ENCODE measurements around the gene MLLT10. TPM values are rescaled to one million over a fixed set of nuclear protein-coding genes. Genes with fewer than 3 reads are reported as not detected.

Gene MLLT10
- total RNA-seq, 1 experiment from 2014 or later = 48.4 TPM

- intact Hi-C loops (cut with micrococcal nuclease; ENCODE audit: unreplicated experiment) = no loop called here
- ChIA-PET POLR2A (ENCODE audit: unreplicated experiment) (no interaction called here), CTCF (no interaction called here)
- H3F3A ChIP-seq (ENCODE audit: insufficient read depth, low read depth) = no peaks in the 10 kb centered on the region
- no peak overlapping the region for H3K4me3 ChIP-seq
- no peak overlapping the region for H3K27ac ChIP-seq
- no TSS peak for BruUV-seq (replicated peaks)
- no peaks in the 10 kb centered on the region for H3K9me2 ChIP-seq (ENCODE audit: insufficient read depth)
- H3K27me3 ChIP-seq (ENCODE audit: insufficient read depth, low read depth) = no peaks in the 10 kb centered on the region
- H3K9me3 ChIP-seq (ENCODE audit: insufficient read depth, low read depth) = no peaks in the 10 kb centered on the region
- no peak for TF ChIP-seq CTCF (conservative IDR thresholded peaks at IDR 0.05)
- no peaks in the 10 kb centered on the region for H3K36me3 ChIP-seq (ENCODE audit: low read depth)
- H3K79me2 ChIP-seq (ENCODE audit: low read depth) = no peaks in the 10 kb centered on the region
- no peak overlapping the region for H2AFZ ChIP-seq
- H3K4me1 ChIP-seq (replicated peaks; ENCODE audit: insufficient read depth) = no peaks in the 10 kb centered on the region
- DNase-seq = no peak
- no peaks in the 10 kb centered on the region for H4K20me1 ChIP-seq (ENCODE audit: insufficient read depth)
- no peak overlapping the region for H3K4me2 ChIP-seq
Observed at GRCh38 chr10:21662635-21663034, 128.6 kb downstream of the MLLT10 start.

DNA sequence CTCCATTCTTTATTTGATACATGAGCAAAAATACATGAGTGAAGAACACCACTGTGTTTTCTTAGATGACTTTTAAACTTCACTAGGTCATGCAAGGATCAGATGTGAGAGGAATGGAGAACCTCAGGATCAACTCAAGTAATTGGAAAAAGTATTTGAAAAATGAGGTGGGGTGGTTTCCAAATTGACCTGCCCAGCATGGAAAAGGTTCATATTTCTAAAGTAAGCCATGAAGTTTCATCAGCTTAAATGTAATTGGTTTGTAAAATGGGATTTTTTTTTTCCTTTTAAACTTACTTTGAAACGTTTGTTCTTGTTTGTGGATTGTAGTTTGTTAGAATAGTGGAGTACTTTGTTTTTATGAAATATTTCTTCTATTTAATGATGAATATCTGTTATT is 134.8 kb downstream of the MLLT10 start:
- Histone ChIP-seq H2AFZ (no peak overlapping the region), H4K20me1 (ENCODE audit: insufficient read depth) (no peaks in the 10 kb centered on the region), H3K9me3 (ENCODE audit: insufficient read depth, low read depth) (no peaks in the 10 kb centered on the region), H3K36me3 (ENCODE audit: low read depth) (no peaks in the 10 kb centered on the region), H3K4me1 (replicated peaks; ENCODE audit: insufficient read depth) (no peaks in the 10 kb centered on the region), H3K4me3 (no peak overlapping the region), H3K9me2 (ENCODE audit: insufficient read depth) (no peaks in the 10 kb centered on the region), H3K79me2 (ENCODE audit: low read depth) (no peaks in the 10 kb centered on the region), H3K27me3 (ENCODE audit: insufficient read depth, low read depth) (no peaks in the 10 kb centered on the region), H3K27ac (no peak overlapping the region), H3F3A (ENCODE audit: insufficient read depth, low read depth) (no peaks in the 10 kb centered on the region), H3K4me2 (no peak overlapping the region)
- CTCF ChIA-PET = interaction anchor here (0.6 kb wide), 1 partner anchor 262 kb away, joined by 3 read pairs; no protein-coding TSS in a partner anchor
- POLR2A ChIA-PET (ENCODE audit: unreplicated experiment) = no interaction called here
- BruUV-seq (replicated peaks) = no TSS peak
- intact Hi-C loops (cut with micrococcal nuclease; ENCODE audit: unreplicated experiment) = no loop called here
- no peak for DNase-seq
- TF ChIP-seq CTCF (conservative IDR thresholded peaks at IDR 0.05) (no peak), EZH2 (IDR thresholded peaks at IDR 0.05; ENCODE audit: low read depth) (no peak)

GRCh38 chr10:21670391-21670790 is 136.4 kb downstream of the MLLT10 start:
- no peaks in the 10 kb centered on the region for H4K20me1 ChIP-seq (ENCODE audit: insufficient read depth)
- POLR2A ChIA-PET (ENCODE audit: unreplicated experiment) = no interaction called here
- TF ChIP-seq EZH2 (IDR thresholded peaks at IDR 0.05; ENCODE audit: low read depth) (no peak), CTCF (conservative IDR thresholded peaks at IDR 0.05) (no peak)
- DNase-seq = no peak
- no peaks in the 10 kb centered on the region for H3K79me2 ChIP-seq (ENCODE audit: low read depth)
- no peaks in the 10 kb centered on the region for H3F3A ChIP-seq (ENCODE audit: insufficient read depth, low read depth)
- CTCF ChIA-PET = no interaction called here
- no peak overlapping the region for H3K4me2 ChIP-seq
- H3K9me2 ChIP-seq (ENCODE audit: insufficient read depth) = no peaks in the 10 kb centered on the region
- H3K4me3 ChIP-seq = no peak overlapping the region
- no peak overlapping the region for H3K27ac ChIP-seq
- BruUV-seq (replicated peaks) = no TSS peak
- no peaks in the 10 kb centered on the region for H3K27me3 ChIP-seq (ENCODE audit: insufficient read depth, low read depth)
- intact Hi-C loops (cut with micrococcal nuclease; ENCODE audit: unreplicated experiment) = no loop called here
- H2AFZ ChIP-seq = no peak overlapping the region
- no peaks in the 10 kb centered on the region for H3K4me1 ChIP-seq (replicated peaks; ENCODE audit: insufficient read depth)
- no peaks in the 10 kb centered on the region for H3K9me3 ChIP-seq (ENCODE audit: insufficient read depth, low read depth)
- H3K36me3 ChIP-seq (ENCODE audit: low read depth) = no peaks in the 10 kb centered on the region

Measured in PC-9 (cell line).